CD4-positive, alpha-beta memory T cell (primary cell): ENCODE measurements around the gene PIP4K2A. TPM values are rescaled to one million over a fixed set of nuclear protein-coding genes. Genes with fewer than 3 reads are reported as not detected.
A peak's percentile ranks its signal among the peaks of the same experiment; 100 is the strongest.
"Not testable (repeated sequence)": the region's sequence is repeated elsewhere in the genome, so short reads cannot be mapped to it uniquely, and the experiment has no call there.

Experiments
- CTCF ChIA-PET: fragments of 350-600 bp; sonication (Branson Sonifier 250); formaldehyde crosslinking; loops from one replicate; lab custom pipeline; 2021; ENCODE audit warnings: inconsistent platforms; ENCODE audit not compliant: partially characterized antibody; lab: Charles Lee
- POLR2A ChIA-PET: fragments of 350-600 bp; sonication (Branson Sonifier 250); formaldehyde crosslinking; loops from one replicate; lab custom pipeline; 2021; ENCODE audit not compliant: partially characterized antibody; lab: Charles Lee
- DNase-seq, 5 donors: peaks; one replicate each; pipeline versions ENCODE4 v3.0.0 to v3.0.0-alpha.2; 2020 to 2022; ENCODE audit warnings: mixed read lengths in 1 of 5
- H3K27ac ChIP-seq: one replicate; pipeline ENCODE4 v1.7.0; 2013; ENCODE audit warnings: low read depth, low read length
- H3K27me3 ChIP-seq: 2 replicates; pipeline ENCODE4 v1.7.0; 2013; ENCODE audit warnings: mild to moderate bottlenecking, low read length, moderate library complexity; ENCODE audit not compliant: insufficient read depth
- H3K36me3 ChIP-seq: 2 replicates; pipeline ENCODE4 v1.7.0; 2013; ENCODE audit warnings: mild to moderate bottlenecking, low read length, moderate library complexity; ENCODE audit not compliant: insufficient read depth
- H3K4me1 ChIP-seq: 2 replicates; pipeline ENCODE4 v1.7.0; 2013; ENCODE audit warnings: mild to moderate bottlenecking, low read length, moderate library complexity; ENCODE audit not compliant: insufficient read depth
- H3K4me3 ChIP-seq, 2 donors: one replicate each; pipeline ENCODE4 v1.7.0; 2013; ENCODE audit warnings: low read length in 2 of 2, mild to moderate bottlenecking in 1 of 2
- H3K9me3 ChIP-seq, 2 donors: one replicate each; pipeline ENCODE4 v1.7.0; 2013; ENCODE audit warnings: low read length in 2 of 2, control low read depth in 1 of 2; ENCODE audit not compliant: control insufficient read depth in 1 of 2
- H3K27ac Mint-ChIP-seq, 7 donors: one replicate each; pipeline ENCODE4 v1.8.0; 2020 to 2021; ENCODE audit warnings: mixed read lengths in 7 of 7, mild to moderate bottlenecking in 6 of 7, inconsistent platforms in 3 of 7, moderate library complexity in 3 of 7
- H3K27me3 Mint-ChIP-seq, 2 donors: one replicate each; pipeline ENCODE4 v1.8.0; 2020 to 2021; ENCODE audit warnings: mixed read lengths in 2 of 2
- H3K36me3 Mint-ChIP-seq, 2 donors: one replicate each; pipeline ENCODE4 v1.8.0; 2020 to 2021; ENCODE audit warnings: mixed read lengths in 2 of 2, inconsistent platforms in 1 of 2, mild to moderate bottlenecking in 1 of 2
- H3K4me1 Mint-ChIP-seq, 4 donors: one replicate each; pipeline ENCODE4 v1.8.0; 2020 to 2021; ENCODE audit warnings: mixed read lengths in 4 of 4, mild to moderate bottlenecking in 1 of 4
- H3K4me3 Mint-ChIP-seq, 8 donors: one replicate each; pipeline ENCODE4 v1.8.0; 2020 to 2021; ENCODE audit warnings: mixed read lengths in 8 of 8, mild to moderate bottlenecking in 7 of 8, moderate library complexity in 6 of 8, inconsistent platforms in 3 of 8
- H3K9me3 Mint-ChIP-seq, 8 donors: one replicate each; pipeline ENCODE4 v1.8.0; 2020 to 2021; ENCODE audit warnings: mixed read lengths in 8 of 8, mild to moderate bottlenecking in 5 of 8, inconsistent platforms in 3 of 8, moderate library complexity in 1 of 8
- intact Hi-C: fragments of 100-400 bp; cut with micrococcal nuclease; formaldehyde crosslinking; loops from one replicate; pipeline ENCODE4 v1.15.1; 2023
- polyA plus RNA-seq, 2 donors: library from polyadenylated mRNA; unstranded; fragments of 300-500 nt; fragmentation: Illumina TruSeq; gene quantifications; one replicate each; pipeline ENCODE4 v1.2.3, GENCODE V29; 2021
- total RNA-seq, 2 experiments: library from RNA; stranded (reverse); gene quantifications; one replicate each; pipeline ENCODE4 v1.2.3, GENCODE V29; 2021

Gene PIP4K2A
- total and polyA plus RNA-seq, 4 experiments from 2014 or later, result 33.4 to 179 (median 129) TPM

DNA sequence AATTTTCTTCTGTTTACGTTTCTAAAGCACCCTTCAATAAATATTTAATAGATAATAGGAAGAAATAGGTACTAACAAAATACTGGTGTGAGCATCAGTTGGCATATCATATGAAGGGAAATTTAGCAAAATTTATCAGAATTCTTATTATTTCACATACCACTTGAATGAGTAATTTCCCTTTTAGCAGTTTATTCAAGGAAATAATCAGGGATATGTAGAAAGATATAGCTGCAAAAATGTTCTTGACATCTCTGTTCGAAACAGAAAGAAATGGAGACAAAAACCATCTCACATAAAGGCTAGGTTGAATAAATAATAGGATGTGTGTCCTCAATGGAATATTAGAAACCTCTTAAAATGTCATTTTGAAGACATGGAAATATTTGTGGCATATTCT is 35.8 kb upstream of the PIP4K2A start:
- no peaks in the 10 kb centered on the region for H3K36me3 ChIP-seq
- ChIA-PET CTCF (no interaction called here), POLR2A (no interaction called here)
- peaks cover 0 to 3% (median 0%) of the 10 kb centered on the region in 8 donors for H3K9me3 Mint-ChIP-seq
- H3K27ac ChIP-seq, result no peak overlapping the region
- intact Hi-C loops, result no loop called here
- H3K9me3 ChIP-seq, result no peaks in the 10 kb centered on the region
- no peak overlapping the region for H3K4me3 ChIP-seq
- DNase-seq, result no peak
- H3K36me3 Mint-ChIP-seq, result no peaks in the 10 kb centered on the region
- H3K4me1 ChIP-seq, result no peaks in the 10 kb centered on the region
- no peak overlapping the region for H3K4me3 Mint-ChIP-seq
- no peak overlapping the region for H3K27ac Mint-ChIP-seq
- H3K4me1 Mint-ChIP-seq, result peaks cover 3 to 9% (median 5%) of the 10 kb centered on the region in 4 donors
- H3K27me3 ChIP-seq, result no peaks in the 10 kb centered on the region
- no peaks in the 10 kb centered on the region for H3K27me3 Mint-ChIP-seq

- intact Hi-C loops, DNase-seq, H3K9me3 Mint-ChIP-seq, POLR2A ChIA-PET, H3K4me1 ChIP-seq, H3K4me3 ChIP-seq, H3K4me1 Mint-ChIP-seq, H3K27me3 ChIP-seq, H3K4me3 Mint-ChIP-seq, H3K27me3 Mint-ChIP-seq, H3K9me3 ChIP-seq, H3K36me3 Mint-ChIP-seq, H3K27ac ChIP-seq, H3K36me3 ChIP-seq: not testable (repeated sequence)
- peak overlapping the region in 1 of 7 donors; percentile 82 for H3K27ac Mint-ChIP-seq
- CTCF ChIA-PET, result interaction anchor here (0.6 kb wide), 1 partner anchor 171 kb away, joined by 3 read pairs; no protein-coding TSS in a partner anchor
These were observed 30.5 kb upstream of the PIP4K2A start for GRCh38 chr10:22744858-22745257.

DNA sequence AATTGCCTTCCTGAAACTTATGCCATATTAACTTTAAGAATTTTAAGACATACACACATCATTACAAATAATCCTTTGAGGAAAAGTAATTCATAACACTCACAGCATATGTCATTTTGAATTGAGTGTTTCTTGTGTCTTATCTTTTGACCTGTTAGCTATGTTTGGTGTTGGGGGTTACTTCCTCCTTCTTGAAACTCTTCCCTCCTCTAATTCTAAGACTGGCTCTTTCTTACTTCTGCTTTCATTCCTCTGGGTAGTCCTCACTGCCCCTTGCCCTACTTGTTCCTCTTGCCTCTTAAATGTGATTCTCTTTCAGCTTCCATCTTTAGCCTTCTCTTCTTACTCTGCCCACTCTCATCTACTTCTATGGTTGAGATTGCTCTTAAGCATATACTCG is 28.3 kb upstream of the PIP4K2A start:
- H3K27ac Mint-ChIP-seq, result no peak overlapping the region
- intact Hi-C loops, result no loop called here
- peaks cover 0 to 2% (median under 1%) of the 10 kb centered on the region in 4 donors for H3K4me1 Mint-ChIP-seq
- H3K4me3 Mint-ChIP-seq, result no peak overlapping the region
- DNase-seq, result no peak
- H3K4me3 ChIP-seq, result no peak overlapping the region
- peaks cover 0 to 3% (median 0%) of the 10 kb centered on the region in 8 donors for H3K9me3 Mint-ChIP-seq
- POLR2A ChIA-PET, result no interaction called here
- no peaks in the 10 kb centered on the region for H3K36me3 ChIP-seq
- peaks cover 2% of the 10 kb centered on the region in 2 donors for H3K27me3 Mint-ChIP-seq
- no peaks in the 10 kb centered on the region for H3K9me3 ChIP-seq
- H3K27ac ChIP-seq, result no peak overlapping the region
- H3K36me3 Mint-ChIP-seq, result no peaks in the 10 kb centered on the region
- no peaks in the 10 kb centered on the region for H3K27me3 ChIP-seq
- CTCF ChIA-PET, result interaction anchor here (0.7 kb wide), 1 partner anchor 25 kb away, joined by 3 read pairs; no protein-coding TSS in a partner anchor
- H3K4me1 ChIP-seq, result no peaks in the 10 kb centered on the region

GRCh38 chr10:22741631-22742030 is 27.3 kb upstream of the PIP4K2A start:
- H3K9me3 ChIP-seq, H3K27me3 ChIP-seq, H3K4me3 Mint-ChIP-seq, CTCF ChIA-PET, H3K4me1 ChIP-seq, H3K27ac ChIP-seq, intact Hi-C loops, POLR2A ChIA-PET, H3K27me3 Mint-ChIP-seq, H3K4me3 ChIP-seq, H3K4me1 Mint-ChIP-seq, DNase-seq, H3K9me3 Mint-ChIP-seq, H3K27ac Mint-ChIP-seq, H3K36me3 Mint-ChIP-seq, H3K36me3 ChIP-seq: not testable (repeated sequence)

- Mint-ChIP-seq H3K4me1 (peaks cover 0 to 2% (median under 1%) of the 10 kb centered on the region in 4 donors), H3K9me3 (peaks cover 0 to 3% (median 0%) of the 10 kb centered on the region in 8 donors), H3K27me3 (peaks cover 4 to 6% of the 10 kb centered on the region in 2 donors), H3K27ac (no peak overlapping the region), H3K36me3 (no peaks in the 10 kb centered on the region), H3K4me3 (no peak overlapping the region)
- H3K36me3 ChIP-seq, result no peaks in the 10 kb centered on the region
- H3K9me3 ChIP-seq, result no peaks in the 10 kb centered on the region
- no peaks in the 10 kb centered on the region for H3K4me1 ChIP-seq
- ChIA-PET POLR2A (interaction anchor here (1.1 kb wide), 1 partner anchor 14 kb away, joined by 3 read pairs; no protein-coding TSS in a partner anchor), CTCF (interaction anchor here (0.6 kb wide), 1 partner anchor 390 kb away, joined by 3 read pairs; no protein-coding TSS in a partner anchor)
- no peaks in the 10 kb centered on the region for H3K27me3 ChIP-seq
- intact Hi-C loops, result no loop called here
- no peak overlapping the region for H3K4me3 ChIP-seq
- no peak for DNase-seq
- no peak overlapping the region for H3K27ac ChIP-seq
These were observed 25.8 kb upstream of the PIP4K2A start for GRCh38 chr10:22740180-22740579.

DNA sequence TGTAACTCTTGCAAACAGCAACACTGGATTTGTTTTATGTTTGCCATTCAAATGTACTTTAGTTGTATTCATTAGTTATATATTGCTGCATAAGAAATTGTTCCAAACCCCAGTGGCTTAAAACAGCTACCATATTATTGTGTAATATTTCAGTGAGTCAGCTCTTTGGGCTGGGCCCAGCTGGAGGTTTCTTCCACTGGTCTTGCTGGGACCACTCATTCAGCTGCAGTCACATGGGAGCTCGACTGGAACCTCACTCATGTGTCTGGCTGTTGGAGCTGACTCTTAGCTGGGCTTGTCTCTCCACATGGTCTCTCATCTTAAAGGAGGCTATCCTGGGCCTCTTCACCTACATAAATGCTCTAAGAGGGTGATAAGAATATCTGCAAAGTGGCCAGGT is 23.2 kb upstream of the PIP4K2A start:
- ChIA-PET CTCF (no interaction called here), POLR2A (no interaction called here)
- no peaks in the 10 kb centered on the region for H3K4me1 Mint-ChIP-seq
- no peaks in the 10 kb centered on the region for H3K4me1 ChIP-seq
- no peaks in the 10 kb centered on the region for H3K36me3 ChIP-seq
- H3K27ac ChIP-seq, result no peak overlapping the region
- no peaks in the 10 kb centered on the region for H3K9me3 ChIP-seq
- no peak for DNase-seq
- intact Hi-C loops, result no loop called here
- H3K27me3 Mint-ChIP-seq, result peaks cover 6 to 10% of the 10 kb centered on the region in 2 donors
- no peak overlapping the region for H3K4me3 Mint-ChIP-seq
- H3K9me3 Mint-ChIP-seq, result peaks cover 0 to 2% (median 0%) of the 10 kb centered on the region in 8 donors
- no peak overlapping the region for H3K4me3 ChIP-seq
- H3K27ac Mint-ChIP-seq, result no peak overlapping the region
- no peaks in the 10 kb centered on the region for H3K36me3 Mint-ChIP-seq
- H3K27me3 ChIP-seq, result no peaks in the 10 kb centered on the region

DNA sequence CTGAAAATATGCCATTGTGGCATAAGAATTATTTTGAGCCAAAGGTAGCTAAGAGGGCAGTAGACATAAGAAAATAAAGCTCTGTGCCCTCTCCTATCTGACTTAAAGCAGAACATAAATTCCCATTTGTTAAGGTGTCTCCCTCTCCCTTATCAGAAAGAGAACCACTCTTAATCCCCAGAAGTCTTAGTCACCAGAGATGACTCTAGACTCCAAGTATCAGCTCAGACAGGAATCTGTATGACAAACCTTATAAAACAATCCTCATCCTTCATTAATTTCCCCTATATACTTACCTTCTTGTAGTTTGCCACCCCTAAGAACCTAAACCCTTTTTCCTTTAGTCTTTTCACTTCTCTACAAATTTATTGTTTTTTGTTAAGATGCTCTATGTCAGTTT is 21.8 kb upstream of the PIP4K2A start:
- Mint-ChIP-seq H3K4me3 (no peak overlapping the region), H3K27me3 (peaks cover 6 to 10% of the 10 kb centered on the region in 2 donors), H3K9me3 (peaks cover 0 to 2% (median 0%) of the 10 kb centered on the region in 8 donors), H3K36me3 (no peaks in the 10 kb centered on the region), H3K27ac (no peak overlapping the region), H3K4me1 (no peaks in the 10 kb centered on the region)
- Histone ChIP-seq H3K27me3 (no peaks in the 10 kb centered on the region), H3K4me3 (no peak overlapping the region), H3K9me3 (no peaks in the 10 kb centered on the region), H3K27ac (no peak overlapping the region), H3K4me1 (no peaks in the 10 kb centered on the region), H3K36me3 (no peaks in the 10 kb centered on the region)
- CTCF ChIA-PET, result no interaction called here
- intact Hi-C loops, result no loop called here
- no peak for DNase-seq
- POLR2A ChIA-PET, result no interaction called here
